Measurements from ENCODE around the gene WNT4.

The WNT4 gene

DNA sequence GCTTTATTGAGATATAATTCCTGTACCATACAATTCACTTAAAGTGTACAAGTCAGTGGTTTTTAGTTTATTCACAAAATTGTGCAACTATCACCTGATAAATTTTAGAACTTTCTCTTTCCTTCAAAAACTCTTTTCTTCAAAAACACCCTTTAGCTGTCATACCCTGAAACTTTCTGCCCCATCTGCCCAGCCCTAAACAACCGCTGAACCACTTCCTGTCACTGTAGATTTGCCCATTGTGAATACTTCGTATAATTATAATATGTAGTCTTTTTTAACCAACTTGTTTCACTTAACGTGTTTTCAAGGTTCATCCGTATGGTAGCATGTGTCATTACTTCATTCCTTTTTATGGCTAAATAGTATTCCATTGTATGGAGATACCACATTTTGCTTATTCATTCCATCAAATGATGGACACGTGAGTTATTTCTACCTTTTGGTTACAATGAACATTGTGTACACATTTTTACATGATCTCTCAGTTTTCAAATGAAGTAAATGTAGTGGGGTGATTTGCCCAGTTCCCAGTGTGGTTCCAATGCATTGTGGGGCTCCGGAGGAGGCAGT lies 37.9 kb downstream of the WNT4 start:
- DNase-seq (ENCODE audit: low read depth) = no peak
- TF ChIP-seq, protein P1, sequence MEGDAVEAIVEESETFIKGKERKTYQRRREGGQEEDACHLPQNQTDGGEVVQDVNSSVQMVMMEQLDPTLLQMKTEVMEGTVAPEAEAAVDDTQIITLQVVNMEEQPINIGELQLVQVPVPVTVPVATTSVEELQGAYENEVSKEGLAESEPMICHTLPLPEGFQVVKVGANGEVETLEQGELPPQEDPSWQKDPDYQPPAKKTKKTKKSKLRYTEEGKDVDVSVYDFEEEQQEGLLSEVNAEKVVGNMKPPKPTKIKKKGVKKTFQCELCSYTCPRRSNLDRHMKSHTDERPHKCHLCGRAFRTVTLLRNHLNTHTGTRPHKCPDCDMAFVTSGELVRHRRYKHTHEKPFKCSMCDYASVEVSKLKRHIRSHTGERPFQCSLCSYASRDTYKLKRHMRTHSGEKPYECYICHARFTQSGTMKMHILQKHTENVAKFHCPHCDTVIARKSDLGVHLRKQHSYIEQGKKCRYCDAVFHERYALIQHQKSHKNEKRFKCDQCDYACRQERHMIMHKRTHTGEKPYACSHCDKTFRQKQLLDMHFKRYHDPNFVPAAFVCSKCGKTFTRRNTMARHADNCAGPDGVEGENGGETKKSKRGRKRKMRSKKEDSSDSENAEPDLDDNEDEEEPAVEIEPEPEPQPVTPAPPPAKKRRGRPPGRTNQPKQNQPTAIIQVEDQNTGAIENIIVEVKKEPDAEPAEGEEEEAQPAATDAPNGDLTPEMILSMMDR (conservative IDR thresholded peaks at IDR 0.05; ENCODE audit: low read length) = no peak
- no peak overlapping the region for H3K4me3 ChIP-seq (ENCODE audit: low read length)

DNA sequence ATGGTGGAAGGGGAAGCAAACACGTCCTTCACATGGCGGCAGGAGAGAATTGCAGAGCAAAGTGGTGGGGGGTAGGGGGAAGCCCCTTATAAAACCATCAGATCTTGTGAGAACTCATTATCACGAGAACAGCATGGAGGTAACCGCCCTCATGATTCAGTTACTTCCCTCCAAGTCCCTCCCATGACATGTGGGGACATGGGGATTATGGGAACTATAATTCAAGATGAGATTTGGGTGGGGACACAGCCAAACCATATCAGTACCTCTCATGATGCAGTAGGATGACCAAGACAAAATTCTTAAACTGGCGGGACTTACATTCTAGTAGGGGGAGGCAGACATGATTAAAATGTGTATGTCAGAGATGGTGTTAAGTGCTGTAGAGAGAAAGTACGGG lies 38.8 kb downstream of the WNT4 start:
- DNase-seq (ENCODE audit: low read depth) = no peak
- TF ChIP-seq, protein P1 (conservative IDR thresholded peaks at IDR 0.05; ENCODE audit: low read length) = no peak
- no peak overlapping the region for H3K4me3 ChIP-seq (ENCODE audit: low read length)

DNA sequence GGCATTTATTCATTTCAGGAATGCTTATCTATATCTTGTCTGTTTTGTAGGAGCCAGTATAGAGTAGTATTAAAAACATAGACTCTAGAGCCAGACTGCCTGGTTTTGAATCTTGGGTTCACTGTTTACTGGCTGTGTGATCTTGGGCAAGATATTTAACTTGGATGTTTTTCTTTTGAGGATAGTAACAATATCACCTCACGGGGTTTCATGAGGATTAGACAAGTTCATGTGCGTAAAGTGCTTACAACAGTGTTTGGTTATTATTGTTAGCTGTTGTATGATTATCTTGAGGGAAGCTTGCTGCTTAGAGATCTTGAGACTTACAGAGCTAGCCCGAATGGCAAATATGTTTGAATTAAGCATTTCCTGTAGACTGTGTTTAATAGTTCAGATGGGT lies 40.2 kb downstream of the WNT4 start:
- DNase-seq (ENCODE audit: low read depth) = no peak
- H3K4me3 ChIP-seq (ENCODE audit: low read length) = no peak overlapping the region
- TF ChIP-seq, protein P1 (conservative IDR thresholded peaks at IDR 0.05; ENCODE audit: low read length) = no peak

DNA sequence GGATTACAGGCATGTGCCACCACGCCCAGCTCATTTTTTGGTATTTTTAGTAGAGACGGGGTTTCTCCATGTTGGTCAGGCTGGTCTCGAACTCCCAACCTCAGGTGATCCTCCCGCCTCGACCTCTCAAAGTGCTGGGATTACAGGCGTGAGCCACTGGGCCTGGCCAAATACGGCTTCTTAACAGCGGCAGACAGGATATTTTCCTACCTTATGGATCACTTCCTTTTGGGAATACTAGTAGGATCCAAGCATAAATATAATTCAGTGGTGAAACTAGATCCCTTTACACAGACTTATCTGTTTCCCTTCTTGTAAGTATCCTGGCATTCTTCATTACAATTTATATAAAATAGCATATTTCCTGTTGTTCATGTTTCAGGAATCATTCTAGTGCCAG lies 40.9 kb downstream of the WNT4 start:
- DNase-seq (ENCODE audit: low read depth) = no peak
- TF ChIP-seq, protein P1 (conservative IDR thresholded peaks at IDR 0.05; ENCODE audit: low read length) = no peak
- no peak overlapping the region for H3K4me3 ChIP-seq (ENCODE audit: low read length)

DNA sequence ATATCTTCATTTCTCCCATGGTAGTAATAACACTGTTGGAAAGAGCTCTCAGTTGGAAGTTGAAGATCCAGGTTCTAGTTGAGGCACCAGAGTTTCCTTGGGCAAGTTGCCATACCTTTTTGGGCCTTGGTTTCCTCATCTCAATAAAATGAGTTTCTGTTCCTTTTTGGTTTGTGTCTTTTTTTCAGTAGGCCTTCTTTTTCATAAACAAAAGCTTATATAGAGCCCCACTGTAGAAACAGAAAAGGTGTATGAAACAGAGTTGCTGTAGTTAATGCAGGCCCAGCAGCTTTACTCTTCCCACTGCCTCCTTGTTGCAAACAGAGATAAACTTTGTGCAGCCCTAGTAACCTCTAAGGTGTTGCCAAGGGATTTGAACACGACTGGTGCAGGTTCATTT lies 41.7 kb downstream of the WNT4 start:
- no peak overlapping the region for H3K4me3 ChIP-seq (ENCODE audit: low read length)
- no peak for DNase-seq (ENCODE audit: low read depth)
- TF ChIP-seq, protein P1 (conservative IDR thresholded peaks at IDR 0.05; ENCODE audit: low read length) = no peak

DNA sequence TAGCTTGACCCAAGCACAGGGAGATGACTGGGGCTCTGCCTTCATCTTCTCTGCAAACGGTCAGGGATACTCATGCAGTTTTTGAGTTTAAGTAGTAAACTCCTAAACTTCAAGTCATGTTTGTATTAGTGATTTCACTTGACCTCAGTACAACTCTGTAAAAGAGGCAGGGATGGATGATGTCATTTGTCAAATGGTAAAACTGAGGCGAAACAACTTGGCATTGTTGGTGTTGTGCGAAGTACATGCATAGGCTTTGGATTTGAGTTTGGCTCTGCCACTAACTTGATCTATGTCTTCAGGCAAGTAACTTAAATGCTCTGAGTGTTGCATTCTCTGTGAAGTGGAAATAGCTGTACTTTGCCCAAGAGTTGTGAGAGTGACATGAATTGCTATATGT lies 42.7 kb downstream of the WNT4 start:
- DNase-seq (ENCODE audit: low read depth) = no peak
- TF ChIP-seq, protein P1 (conservative IDR thresholded peaks at IDR 0.05; ENCODE audit: low read length) = no peak
- no peak overlapping the region for H3K4me3 ChIP-seq (ENCODE audit: low read length)

DNA sequence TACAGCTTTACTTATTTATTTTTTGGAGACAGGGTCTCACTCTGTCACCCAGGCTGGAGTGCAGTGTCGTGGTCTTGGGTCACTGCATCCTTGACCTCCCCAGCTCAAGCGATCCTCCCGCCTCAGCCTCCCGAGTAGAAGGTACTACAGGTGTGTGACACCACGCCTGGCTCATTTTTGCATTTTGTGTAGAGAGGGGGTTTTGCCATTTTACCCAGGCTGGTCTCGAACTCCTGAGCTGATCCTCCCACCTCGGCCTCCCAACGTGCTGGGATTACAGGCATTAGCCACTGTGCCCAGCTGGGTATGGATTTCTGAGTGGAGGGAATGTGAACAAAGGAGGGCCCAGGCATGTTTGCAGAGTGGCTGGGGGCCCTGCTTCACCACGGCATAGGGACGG lies 44.1 kb downstream of the WNT4 start:
- TF ChIP-seq, protein P1 (conservative IDR thresholded peaks at IDR 0.05; ENCODE audit: low read length) = no peak
- H3K4me3 ChIP-seq (ENCODE audit: low read length) = no peak overlapping the region
- DNase-seq (ENCODE audit: low read depth) = no peak
